HUES6 (cell line): ENCODE results near the gene SLC23A2.

ENCODE experiments used
- H3K27ac ChIP-seq: 2 replicates; pipeline ENCODE4 v1.7.0; 2013; ENCODE audit warnings: low read depth, mild to moderate bottlenecking, low read length, inconsistent platforms
- H3K27me3 ChIP-seq: 2 replicates; pipeline ENCODE4 v1.6.1; 2013; ENCODE audit warnings: low read length; ENCODE audit not compliant: control insufficient read depth, insufficient read depth
- H3K36me3 ChIP-seq: 2 replicates; pipeline ENCODE4 v1.6.1; 2013; ENCODE audit warnings: low read length; ENCODE audit not compliant: control insufficient read depth, insufficient read depth
- H3K4me1 ChIP-seq: 2 replicates; pipeline ENCODE4 v1.6.1; 2013; ENCODE audit warnings: low read length; ENCODE audit not compliant: control insufficient read depth, insufficient read depth
- H3K4me3 ChIP-seq: 2 replicates; pipeline ENCODE4 v1.5.1; 2013; ENCODE audit warnings: low read depth, low read length
- H3K9ac ChIP-seq: one replicate; pipeline ENCODE4 v1.6.1; 2013; ENCODE audit warnings: mild to moderate bottlenecking, low read length
- H3K9me3 ChIP-seq: 2 replicates; pipeline ENCODE4 v1.6.1; 2013; ENCODE audit warnings: low read depth, low read length; ENCODE audit not compliant: control insufficient read depth, insufficient read depth

The SLC23A2 gene

GRCh38 chr20:4829514-4830215 lies 171.6 kb downstream of the SLC23A2 start:
- Histone ChIP-seq H3K27ac (no peak overlapping the region), H3K27me3 (no peaks in the 10 kb centered on the region), H3K4me1 (no peaks in the 10 kb centered on the region), H3K4me3 (no peak overlapping the region), H3K9me3 (no peaks in the 10 kb centered on the region), H3K36me3 (no peaks in the 10 kb centered on the region), H3K9ac (no peak overlapping the region)

- no peaks in the 10 kb centered on the region for H3K27me3 ChIP-seq
- H3K4me3 ChIP-seq, result no peak overlapping the region
- peaks cover 7% of the 10 kb centered on the region; the same call in 1 of the 2 replicates for H3K4me1 ChIP-seq
- H3K27ac ChIP-seq, result no peak overlapping the region
- H3K9me3 ChIP-seq, result no peaks in the 10 kb centered on the region
- H3K36me3 ChIP-seq, result no peaks in the 10 kb centered on the region
- H3K9ac ChIP-seq, result no peak overlapping the region
Measured at GRCh38 chr20:4828830-4829513, 172.3 kb downstream of the SLC23A2 start.

- Histone ChIP-seq H3K27ac (no peak overlapping the region), H3K9me3 (no peaks in the 10 kb centered on the region), H3K27me3 (peaks cover 27% of the 10 kb centered on the region), H3K4me1 (peaks cover 19% of the 10 kb centered on the region), H3K4me3 (0 out of 2 replicates have a peak overlapping the region, but pooled peaks have one; percentile 78), H3K36me3 (no peaks in the 10 kb centered on the region), H3K9ac (no peak overlapping the region)
Measured at GRCh38 chr20:4821590-4821989, 179.7 kb downstream of the SLC23A2 start.

GRCh38 chr20:4820806-4821518 lies 180.3 kb downstream of the SLC23A2 start:
- Histone ChIP-seq H3K4me3 (no peak overlapping the region), H3K27me3 (peaks cover 27% of the 10 kb centered on the region), H3K4me1 (peaks cover 19% of the 10 kb centered on the region), H3K9ac (no peak overlapping the region), H3K36me3 (no peaks in the 10 kb centered on the region), H3K27ac (no peak overlapping the region), H3K9me3 (no peaks in the 10 kb centered on the region)

- H3K4me1 ChIP-seq, result peaks cover 22% of the 10 kb centered on the region
- H3K27me3 ChIP-seq, result peaks cover 27% of the 10 kb centered on the region
- H3K36me3 ChIP-seq, result no peaks in the 10 kb centered on the region
- H3K9ac ChIP-seq, result no peak overlapping the region
- no peaks in the 10 kb centered on the region for H3K9me3 ChIP-seq
- no peak overlapping the region for H3K4me3 ChIP-seq
- H3K27ac ChIP-seq, result no peak overlapping the region
Measured at GRCh38 chr20:4819901-4820300, 181.4 kb downstream of the SLC23A2 start.

GRCh38 chr20:4817230-4817671 lies 184.1 kb downstream of the SLC23A2 start:
- Histone ChIP-seq H3K27ac (no peak overlapping the region), H3K9ac (no peak overlapping the region), H3K4me3 (no peak overlapping the region), H3K36me3 (no peaks in the 10 kb centered on the region), H3K4me1 (peaks cover 19% of the 10 kb centered on the region), H3K9me3 (no peaks in the 10 kb centered on the region), H3K27me3 (peaks cover 18% of the 10 kb centered on the region)

- H3K27ac ChIP-seq, result no peak overlapping the region
- H3K9me3 ChIP-seq, result no peaks in the 10 kb centered on the region
- H3K4me3 ChIP-seq, result no peak overlapping the region
Measured at GRCh38 chr20:4815628-4816027, 185.7 kb downstream of the SLC23A2 start.

GRCh38 chr20:4814696-4815252 lies 186.5 kb downstream of the SLC23A2 start:
- Histone ChIP-seq H3K4me1 (peaks cover 17% of the 10 kb centered on the region; the same call in 1 of the 2 replicates), H3K27ac (no peak overlapping the region), H3K9ac (no peak overlapping the region), H3K27me3 (no peaks in the 10 kb centered on the region; the same call in 1 of the 2 replicates), H3K9me3 (no peaks in the 10 kb centered on the region), H3K36me3 (no peaks in the 10 kb centered on the region), H3K4me3 (no peak overlapping the region)

More at GRCh38 chr20:4815628-4816027, 185.7 kb downstream of the SLC23A2 start:
- H3K4me1 ChIP-seq, result peaks cover 11% of the 10 kb centered on the region; the same call in 1 of the 2 replicates
- H3K9ac ChIP-seq, result no peak overlapping the region
- no peaks in the 10 kb centered on the region for H3K36me3 ChIP-seq
- H3K27me3 ChIP-seq, result peaks cover 2% of the 10 kb centered on the region; the same call in 1 of the 2 replicates

- Histone ChIP-seq H3K4me1 (peaks cover 21% of the 10 kb centered on the region; the same call in 1 of the 2 replicates), H3K9ac (no peak overlapping the region), H3K9me3 (no peaks in the 10 kb centered on the region), H3K27me3 (no peaks in the 10 kb centered on the region), H3K27ac (no peak overlapping the region), H3K4me3 (no peak overlapping the region), H3K36me3 (no peaks in the 10 kb centered on the region)
Measured at GRCh38 chr20:4813863-4814695, 187.2 kb downstream of the SLC23A2 start.
